ENCODE measurements around the gene TMCC1. TPM values are rescaled to one million over a fixed set of nuclear protein-coding genes. Genes with fewer than 3 reads are reported as not detected.

Gene TMCC1
- polyA plus RNA-seq, 1 of the 3 experiments (the other 2 are of a cell fraction) = 7.2 TPM

- TF ChIP-seq SMC3 (IDR thresholded peaks at IDR 0.05; ENCODE audit: low read depth, low read length) (no peak), FOXM1 (IDR thresholded peaks at IDR 0.05; ENCODE audit: low read depth) (no peak), MXI1 (IDR thresholded peaks at IDR 0.05; ENCODE audit: low read depth, low read length) (no peak)
These were observed 294.4 kb downstream of the TMCC1 start (continued) for GRCh38 chr3:129599073-129599472.

GRCh38 chr3:129598484-129598883 is 295.0 kb downstream of the TMCC1 start:
- Histone ChIP-seq H3K79me2 (ENCODE audit: insufficient read depth) (peaks cover 35% of the 10 kb centered on the region), H4K20me1 (ENCODE audit: insufficient read depth) (no peaks in the 10 kb centered on the region; the same call in 1 of the 2 replicates), H3K36me3 (replicated peaks in 1 of 2; ENCODE audit: control insufficient read depth in 1 of 2, insufficient read depth in 2 of 2, low read length in 1 of 2) (no peaks in the 10 kb centered on the region), H3K4me1 (ENCODE audit: control insufficient read depth in 1 of 2, insufficient read depth in 2 of 2, low read depth in 1 of 2, low read length in 1 of 2) (peaks cover 2 to 22% of the 10 kb centered on the region in 2 experiments; a peak in 3 of 4 replicates), H2AFZ (ENCODE audit: low read depth) (no peak overlapping the region), H3K27ac (ENCODE audit: low read depth in 2 of 2, low read length in 1 of 2) (no peak overlapping the region), H3K9ac (no peak overlapping the region), H3K9me2 (no peaks in the 10 kb centered on the region), H3K27me3 (ENCODE audit: insufficient read depth) (no peaks in the 10 kb centered on the region), H3F3A (replicated peaks; ENCODE audit: insufficient read depth) (peaks cover 4% of the 10 kb centered on the region), H3K9me3 (no peaks in the 10 kb centered on the region), H3K4me3 (ENCODE audit: low read depth in 2 of 2, low read length in 1 of 2) (no peak overlapping the region), H3K4me2 (no peak overlapping the region)
- POLR2A ChIA-PET = no interaction called here
- no peak for DNase-seq
- 97% methylated on average over 10 of the region's 11 CpGs for WGBS (ENCODE audit: low lambda C conversion rate)
- TF ChIP-seq ZBTB33 (IDR thresholded peaks at IDR 0.05; ENCODE audit: borderline replicate concordance, low read depth) (no peak), MAX (IDR thresholded peaks at IDR 0.05; ENCODE audit: low read depth) (no peak), PBX3 (IDR thresholded peaks at IDR 0.05) (no peak), EP300 (IDR thresholded peaks at IDR 0.05; ENCODE audit: borderline replicate concordance in 1 of 2, low read depth in 1 of 2, low read length in 1 of 2) (no peak), CHD2 (IDR thresholded peaks at IDR 0.05; ENCODE audit: low read length, partially characterized antibody) (no peak)
- CTCF ChIA-PET = interaction anchor here (0.8 kb wide), 1 partner anchor 108 kb away, joined by 3 read pairs; no protein-coding TSS in a partner anchor

DNA sequence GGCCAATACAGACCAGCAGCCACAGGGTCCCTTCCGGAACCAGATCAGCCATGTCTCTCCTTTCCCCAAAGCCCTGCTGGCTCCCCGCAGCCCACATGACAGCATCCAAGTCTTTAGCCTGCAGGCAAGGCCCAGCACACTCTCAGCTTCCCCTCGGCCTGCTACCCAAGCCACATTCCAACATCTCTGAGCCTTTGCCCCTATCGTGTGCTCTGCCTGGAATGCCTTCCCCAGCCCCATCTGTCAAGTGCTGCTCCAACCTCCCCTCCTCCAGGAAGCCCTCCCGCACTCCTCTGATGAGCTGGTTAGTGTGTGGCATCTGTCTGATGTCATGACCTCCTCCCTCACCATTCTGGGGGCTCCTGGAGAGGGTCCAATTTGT is 295.5 kb downstream of the TMCC1 start:
- Histone ChIP-seq H3K4me3 (ENCODE audit: low read depth in 2 of 2, low read length in 1 of 2) (no peak overlapping the region), H2AFZ (ENCODE audit: low read depth) (no peak overlapping the region), H3K36me3 (replicated peaks in 1 of 2; ENCODE audit: control insufficient read depth in 1 of 2, insufficient read depth in 2 of 2, low read length in 1 of 2) (no peaks in the 10 kb centered on the region), H3K9me3 (no peaks in the 10 kb centered on the region), H3K9ac (no peak overlapping the region), H3F3A (replicated peaks; ENCODE audit: insufficient read depth) (peaks cover 3% of the 10 kb centered on the region), H3K9me2 (no peaks in the 10 kb centered on the region), H3K27me3 (ENCODE audit: insufficient read depth) (no peaks in the 10 kb centered on the region), H3K4me2 (no peak overlapping the region), H3K79me2 (ENCODE audit: insufficient read depth) (peaks cover 35% of the 10 kb centered on the region), H3K4me1 (ENCODE audit: control insufficient read depth in 1 of 2, insufficient read depth in 2 of 2, low read depth in 1 of 2, low read length in 1 of 2) (peaks cover 2 to 19% of the 10 kb centered on the region in 2 experiments; a peak in 3 of 4 replicates), H3K27ac (ENCODE audit: low read depth in 2 of 2, low read length in 1 of 2) (no peak overlapping the region), H4K20me1 (ENCODE audit: insufficient read depth) (no peaks in the 10 kb centered on the region)
- DNase-seq = no peak
- WGBS (ENCODE audit: low lambda C conversion rate) = 88% methylated on average over 4 of the region's 5 CpGs
- ChIA-PET POLR2A (no interaction called here), CTCF (interaction anchor here (0.6 to 1.3 kb wide), 4 partner anchors 34 to 346 kb away, joined by 3 to 4 read pairs (median 3); no protein-coding TSS in a partner anchor)
- no peak for TF ChIP-seq FOXM1 (IDR thresholded peaks at IDR 0.05; ENCODE audit: low read depth)
- no peak for TF ChIP-seq SIN3A (IDR thresholded peaks at IDR 0.05; ENCODE audit: borderline replicate concordance, low read depth, low read length)
- no peak for TF ChIP-seq POLR2AphosphoS5 (IDR thresholded peaks at IDR 0.05; ENCODE audit: low read depth, low read length)
- no peak for TF ChIP-seq ZBTB33 (IDR thresholded peaks at IDR 0.05; ENCODE audit: borderline replicate concordance, low read depth)
- TF ChIP-seq RAD21 (IDR thresholded peaks at IDR 0.05; ENCODE audit: low read length) = no peak
- TF ChIP-seq ELF1 (IDR thresholded peaks at IDR 0.05) = no peak
- TF ChIP-seq SMC3 (IDR thresholded peaks at IDR 0.05; ENCODE audit: low read depth, low read length) = no peak
- TF ChIP-seq MXI1 (IDR thresholded peaks at IDR 0.05; ENCODE audit: low read depth, low read length) = no peak
- no peak for TF ChIP-seq TAF1 (IDR thresholded peaks at IDR 0.05; ENCODE audit: borderline replicate concordance, low read depth, low read length)
- TF ChIP-seq, protein P1, sequence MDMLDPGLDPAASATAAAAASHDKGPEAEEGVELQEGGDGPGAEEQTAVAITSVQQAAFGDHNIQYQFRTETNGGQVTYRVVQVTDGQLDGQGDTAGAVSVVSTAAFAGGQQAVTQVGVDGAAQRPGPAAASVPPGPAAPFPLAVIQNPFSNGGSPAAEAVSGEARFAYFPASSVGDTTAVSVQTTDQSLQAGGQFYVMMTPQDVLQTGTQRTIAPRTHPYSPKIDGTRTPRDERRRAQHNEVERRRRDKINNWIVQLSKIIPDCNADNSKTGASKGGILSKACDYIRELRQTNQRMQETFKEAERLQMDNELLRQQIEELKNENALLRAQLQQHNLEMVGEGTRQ (IDR thresholded peaks at IDR 0.05; ENCODE audit: borderline replicate concordance, low read depth, low read length) = no peak
- TF ChIP-seq, protein P2, sequence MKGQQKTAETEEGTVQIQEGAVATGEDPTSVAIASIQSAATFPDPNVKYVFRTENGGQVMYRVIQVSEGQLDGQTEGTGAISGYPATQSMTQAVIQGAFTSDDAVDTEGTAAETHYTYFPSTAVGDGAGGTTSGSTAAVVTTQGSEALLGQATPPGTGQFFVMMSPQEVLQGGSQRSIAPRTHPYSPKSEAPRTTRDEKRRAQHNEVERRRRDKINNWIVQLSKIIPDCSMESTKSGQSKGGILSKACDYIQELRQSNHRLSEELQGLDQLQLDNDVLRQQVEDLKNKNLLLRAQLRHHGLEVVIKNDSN (IDR thresholded peaks at IDR 0.05; ENCODE audit: borderline replicate concordance, low read depth) = no peak
- no peak for TF ChIP-seq GATA2 (CRISPR knock-in tag; IDR thresholded peaks at IDR 0.05)
- no peak for TF ChIP-seq RXRA (IDR thresholded peaks at IDR 0.05; ENCODE audit: borderline replicate concordance, low read depth)
- no peak for TF ChIP-seq YY1 (IDR thresholded peaks at IDR 0.05; ENCODE audit: low read depth)
- TF ChIP-seq FOXJ3 (CRISPR knock-in tag; IDR thresholded peaks at IDR 0.05) = no peak
